ENCODE data around the gene RARRES1.

GRCh38 chr3:158763421-158763820, 31.2 kb upstream of the RARRES1 start:
- TF ChIP-seq CTCF (IDR thresholded peaks at IDR 0.05) (no peak), POLR2A (IDR thresholded peaks at IDR 0.05) (no peak)
